NCI-H345 treated with DMSO at 0.1 percent for 48 hours (cell line): ENCODE results near the gene GADD45G.

ENCODE experiments used
- DNase-seq: peaks from one replicate; lab custom pipeline; 2025; ENCODE audit not compliant: unreplicated experiment; lab: John Stamatoyannopoulos, UW

Gene GADD45G

GRCh38 chr9:89592213-89592815 is 12.5 kb upstream of the GADD45G start:
- DNase-seq = no peak

DNA sequence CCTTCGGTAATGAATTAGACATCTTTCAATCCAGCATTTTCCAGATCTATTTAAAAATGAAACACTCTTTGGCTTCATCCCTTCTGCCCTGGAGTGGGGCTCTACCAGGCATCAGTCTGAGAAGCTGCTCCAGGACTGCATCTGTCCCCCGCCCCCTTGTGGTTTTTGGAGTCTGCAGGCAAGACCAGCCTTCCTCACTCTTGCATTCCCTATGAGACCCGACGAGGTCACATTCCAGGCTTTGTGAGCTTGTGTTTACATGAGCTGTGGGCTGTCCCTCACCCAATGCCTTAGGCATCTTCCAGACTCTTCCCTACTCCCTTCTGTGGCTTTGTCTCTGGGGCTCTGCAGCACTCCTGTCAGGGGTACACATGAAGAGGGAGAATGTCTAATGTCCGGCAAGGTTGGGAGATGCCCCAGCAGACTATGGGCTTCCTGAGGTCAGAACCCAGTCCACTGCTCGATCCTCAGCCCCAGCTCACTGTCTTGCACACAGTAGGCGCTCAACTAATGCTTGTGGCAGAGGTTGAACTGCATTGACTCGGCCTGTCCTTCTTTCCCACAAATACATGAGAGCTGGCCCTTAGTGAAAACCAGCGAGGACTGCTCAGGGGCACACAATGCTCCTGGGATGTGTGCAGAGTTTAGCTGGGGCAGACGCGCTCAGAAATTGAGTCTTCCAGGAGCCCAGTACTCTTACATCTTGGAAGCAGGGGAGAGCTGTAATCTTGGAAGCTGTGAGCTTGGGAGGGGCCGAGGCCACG is 11.7 kb upstream of the GADD45G start:
- no peak for DNase-seq

GRCh38 chr9:89593727-89594427 is 10.9 kb upstream of the GADD45G start:
- peak; percentile 7 for DNase-seq

GRCh38 chr9:89594811-89595550 is 9.8 kb upstream of the GADD45G start:
- DNase-seq = no peak

- DNase-seq = no peak
These were observed 9.2 kb upstream of the GADD45G start for GRCh38 chr9:89595646-89596045.

- no peak for DNase-seq
These were observed 7.8 kb upstream of the GADD45G start for GRCh38 chr9:89596937-89597555.

- DNase-seq = no peak
These were observed 7.0 kb upstream of the GADD45G start for GRCh38 chr9:89597711-89598362.

- DNase-seq = no peak
These were observed 6.5 kb upstream of the GADD45G start for GRCh38 chr9:89598363-89598713.

- no peak for DNase-seq
These were observed 5.9 kb upstream of the GADD45G start for GRCh38 chr9:89598926-89599325.

DNA sequence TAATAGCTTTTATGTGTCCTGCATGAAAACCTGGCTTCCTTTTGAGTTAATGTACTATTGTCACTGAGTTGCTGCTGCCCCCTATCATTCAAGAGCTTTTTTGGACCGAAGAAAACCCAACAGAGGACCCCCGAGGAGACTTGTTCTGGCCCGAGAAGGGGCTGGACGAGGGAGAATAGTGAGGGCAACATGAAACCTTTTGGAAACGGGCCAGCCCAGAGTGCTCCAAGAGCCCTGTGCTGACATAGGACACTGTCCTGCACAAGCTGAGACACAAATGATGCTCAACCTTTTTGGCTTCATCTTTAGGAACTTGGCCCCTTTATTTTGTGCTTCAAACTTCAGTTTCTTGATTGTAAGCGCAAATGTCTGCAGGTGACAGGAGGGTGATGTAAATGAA is 4.0 kb upstream of the GADD45G start:
- DNase-seq = no peak

- DNase-seq = no peak
These were observed 3.5 kb upstream of the GADD45G start for GRCh38 chr9:89601306-89601705.

- DNase-seq = no peak
These were observed 2.8 kb upstream of the GADD45G start for GRCh38 chr9:89601856-89602562.

DNA sequence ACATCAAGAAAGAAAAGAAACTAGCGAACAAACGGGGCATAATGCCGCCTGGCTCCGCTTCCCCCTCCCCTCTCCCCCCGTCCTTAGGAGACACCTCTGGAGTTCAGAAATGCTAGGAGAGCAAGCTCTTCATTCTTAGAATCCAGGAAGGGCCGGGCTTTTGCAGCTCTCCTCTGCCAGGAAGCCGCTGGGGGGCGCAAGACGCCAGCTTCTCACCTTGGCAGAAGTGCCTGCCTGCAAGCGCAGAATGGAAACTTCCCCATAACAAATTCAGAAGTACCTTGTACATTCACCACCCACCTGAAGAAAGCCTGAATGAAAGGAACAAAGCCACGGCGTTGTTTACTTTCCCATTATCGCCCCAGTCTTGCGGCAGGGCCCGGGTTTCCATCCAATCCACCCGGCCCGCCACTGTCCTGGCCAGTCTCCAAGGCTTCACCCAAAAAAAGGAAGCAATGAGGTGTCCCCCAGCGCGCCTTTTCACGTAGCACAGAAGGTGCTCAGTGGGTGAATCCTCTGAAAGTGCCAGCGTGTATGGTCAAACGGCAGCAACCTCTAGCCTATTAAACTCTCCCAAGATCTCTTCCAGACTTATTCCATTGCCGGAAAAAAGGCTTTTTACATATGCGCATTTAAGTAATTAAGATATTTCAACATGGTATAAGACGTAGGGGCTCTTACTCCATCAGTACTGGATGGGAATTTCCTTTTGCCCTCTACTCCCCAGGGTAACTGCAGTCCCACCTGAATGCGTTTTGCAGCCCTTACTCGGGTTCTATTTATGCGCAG is 1.6 kb upstream of the GADD45G start:
- peak; percentile 86 for DNase-seq

GRCh38 chr9:89603767-89604665 is 796 bp upstream of the GADD45G start:
- DNase-seq = peak; percentile 48

DNA sequence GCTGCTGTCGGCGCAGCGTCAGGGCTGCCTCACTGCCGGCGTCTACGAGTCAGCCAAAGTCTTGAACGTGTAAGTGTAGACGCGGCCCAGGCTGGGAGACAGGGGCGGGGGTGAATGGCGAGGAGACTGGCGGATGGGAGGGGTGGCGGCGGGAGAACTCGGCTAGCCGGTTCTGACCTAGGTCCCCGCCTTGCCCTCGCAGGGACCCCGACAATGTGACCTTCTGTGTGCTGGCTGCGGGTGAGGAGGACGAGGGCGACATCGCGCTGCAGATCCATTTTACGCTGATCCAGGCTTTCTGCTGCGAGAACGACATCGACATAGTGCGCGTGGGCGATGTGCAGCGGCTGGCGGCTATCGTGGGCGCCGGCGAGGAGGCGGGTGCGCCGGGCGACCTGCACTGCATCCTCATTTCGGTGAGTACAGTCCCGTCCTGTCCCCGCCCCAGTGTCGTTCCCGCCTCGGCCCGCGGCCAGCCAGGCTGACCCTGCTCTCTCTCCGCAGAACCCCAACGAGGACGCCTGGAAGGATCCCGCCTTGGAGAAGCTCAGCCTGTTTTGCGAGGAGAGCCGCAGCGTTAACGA is 745 bp downstream of the GADD45G start:
- no peak for DNase-seq

DNA sequence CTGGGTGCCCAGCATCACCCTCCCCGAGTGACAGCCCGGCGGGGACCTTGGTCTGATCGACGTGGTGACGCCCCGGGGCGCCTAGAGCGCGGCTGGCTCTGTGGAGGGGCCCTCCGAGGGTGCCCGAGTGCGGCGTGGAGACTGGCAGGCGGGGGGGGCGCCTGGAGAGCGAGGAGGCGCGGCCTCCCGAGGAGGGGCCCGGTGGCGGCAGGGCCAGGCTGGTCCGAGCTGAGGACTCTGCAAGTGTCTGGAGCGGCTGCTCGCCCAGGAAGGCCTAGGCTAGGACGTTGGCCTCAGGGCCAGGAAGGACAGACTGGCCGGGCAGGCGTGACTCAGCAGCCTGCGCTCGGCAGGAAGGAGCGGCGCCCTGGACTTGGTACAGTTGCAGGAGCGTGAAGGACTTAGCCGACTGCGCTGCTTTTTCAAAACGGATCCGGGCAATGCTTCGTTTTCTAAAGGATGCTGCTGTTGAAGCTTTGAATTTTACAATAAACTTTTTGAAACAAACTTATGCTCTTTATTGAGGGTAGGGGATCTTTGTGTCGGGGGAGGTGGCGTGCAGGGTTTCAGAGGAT is 1.3 kb downstream of the GADD45G start:
- no peak for DNase-seq

DNA sequence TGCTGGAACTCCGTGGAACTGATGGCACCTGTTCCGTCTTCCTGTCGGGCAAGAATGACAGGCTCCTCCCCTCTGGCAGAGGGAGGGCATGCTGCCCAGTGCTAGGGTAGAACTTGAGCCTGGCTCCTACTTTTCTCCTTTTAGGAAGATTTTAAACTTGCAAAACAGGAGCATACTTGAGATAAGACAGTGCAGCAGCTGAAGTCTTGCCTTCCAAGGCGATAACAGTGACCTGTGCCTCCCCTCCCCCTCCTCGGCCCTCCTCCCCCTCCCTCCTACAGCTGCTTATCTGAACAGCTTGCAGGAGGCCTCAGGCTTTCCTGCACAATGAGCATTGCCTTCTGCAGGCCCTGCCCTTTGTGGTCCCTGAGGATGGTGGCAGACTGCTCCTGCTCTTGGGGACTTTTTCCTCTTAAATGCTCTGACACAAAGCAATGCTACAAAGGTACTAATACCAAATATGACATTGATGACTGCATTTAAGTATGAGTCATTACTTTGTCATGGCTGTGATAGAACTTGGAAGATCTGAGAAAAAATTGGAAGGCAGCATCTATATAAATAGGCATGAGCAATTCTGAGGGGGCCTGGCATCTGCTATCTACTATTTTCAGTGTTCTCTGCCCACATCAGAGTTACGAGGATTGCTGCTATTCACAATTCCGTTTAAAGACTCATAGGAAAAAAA is 2.0 kb downstream of the GADD45G start:
- DNase-seq = no peak
